COLO668 (cell line): ENCODE measurements around the gene PTPRG.

Experiments used
- DNase-seq: peaks from one replicate; lab custom pipeline; 2025; ENCODE audit not compliant: unreplicated experiment; lab: John Stamatoyannopoulos, UW

PTPRG gene

DNA sequence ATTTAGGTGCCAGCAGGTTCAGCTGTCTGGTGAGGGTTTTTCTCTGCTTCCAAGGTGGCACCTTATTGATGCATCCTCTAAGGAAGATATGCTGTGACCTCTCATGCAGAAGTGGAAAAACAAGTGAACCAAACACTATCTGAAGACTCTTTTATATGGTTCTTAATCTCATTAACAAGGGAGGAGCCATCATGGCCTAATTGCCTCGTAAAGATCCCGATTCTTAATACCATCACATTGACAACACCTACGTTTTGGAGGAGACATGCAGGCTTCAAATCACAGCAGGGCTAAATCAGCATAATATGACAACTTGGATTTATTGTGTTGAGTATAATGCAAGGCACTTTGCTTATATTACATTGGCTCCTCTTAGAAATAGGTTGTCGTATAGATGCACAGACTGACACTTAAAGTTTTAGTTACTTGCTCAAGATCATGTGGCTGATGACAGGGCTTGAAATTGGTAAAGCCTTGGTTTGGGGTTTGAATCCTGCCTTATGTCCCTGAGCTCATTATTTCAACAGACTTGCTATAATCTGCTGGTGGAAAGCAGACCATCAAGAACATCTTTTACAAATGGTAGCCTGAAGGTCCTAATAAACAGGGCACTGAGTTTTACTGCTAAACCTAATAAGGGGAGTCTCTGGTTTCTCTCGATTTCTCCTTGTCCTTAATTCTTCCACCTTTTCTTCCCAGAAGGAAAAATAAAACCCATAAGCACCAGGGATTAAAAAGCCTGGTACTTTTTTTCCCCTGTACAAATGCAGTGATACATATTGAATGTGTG lies 88.2 kb downstream of the PTPRG start:
- no peak for DNase-seq

DNA sequence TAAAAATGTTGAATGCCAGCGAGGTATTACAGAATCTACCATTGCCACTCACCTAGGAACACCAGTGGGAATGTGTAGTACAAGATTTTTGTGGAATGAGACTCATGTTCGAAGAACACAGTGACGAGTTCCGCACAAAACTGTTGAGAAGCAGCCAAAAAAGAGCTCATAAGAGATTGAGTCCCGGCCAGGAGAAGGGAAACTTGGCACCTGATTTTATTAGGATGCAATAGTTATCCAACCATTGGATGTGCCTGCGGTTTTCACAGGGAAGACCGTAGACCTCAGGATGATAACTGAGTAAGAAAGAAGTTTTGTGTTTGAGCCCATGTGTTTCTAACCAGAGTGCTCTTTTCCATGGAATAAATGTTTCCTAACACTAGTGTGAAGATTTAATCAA lies 88.9 kb downstream of the PTPRG start:
- DNase-seq: no peak

DNA sequence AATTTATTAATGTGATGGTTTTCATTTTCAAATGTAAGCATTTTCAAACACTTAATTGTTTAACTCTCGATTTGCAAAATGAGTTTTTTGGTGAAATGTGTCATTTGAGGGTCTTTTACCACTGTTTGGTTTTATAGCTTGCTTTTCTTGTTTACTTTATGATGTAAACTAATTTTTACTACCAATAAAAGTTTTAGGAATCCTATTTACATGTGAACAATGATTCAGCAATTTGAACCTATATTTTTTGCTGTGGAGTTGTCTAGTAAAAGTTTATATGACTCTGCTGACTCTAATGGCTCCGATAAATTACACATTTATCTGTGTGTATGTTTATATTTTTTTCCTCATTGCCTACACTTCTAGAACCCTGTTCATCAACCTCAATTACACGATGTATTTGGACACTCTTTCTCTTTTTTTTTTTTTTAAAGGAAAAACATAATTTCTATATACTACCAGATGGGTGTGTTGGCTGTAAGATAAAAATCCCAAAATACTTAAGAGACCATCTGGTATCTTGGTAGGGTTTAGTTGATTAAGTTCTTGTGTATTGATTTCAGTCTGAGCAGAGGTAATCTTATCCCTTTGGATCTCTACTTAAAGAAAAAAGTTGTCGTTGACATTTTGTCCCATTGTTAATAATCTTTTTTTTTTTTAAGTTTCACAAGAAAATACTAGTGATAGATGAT lies 89.5 kb downstream of the PTPRG start:
- DNase-seq: no peak

DNA sequence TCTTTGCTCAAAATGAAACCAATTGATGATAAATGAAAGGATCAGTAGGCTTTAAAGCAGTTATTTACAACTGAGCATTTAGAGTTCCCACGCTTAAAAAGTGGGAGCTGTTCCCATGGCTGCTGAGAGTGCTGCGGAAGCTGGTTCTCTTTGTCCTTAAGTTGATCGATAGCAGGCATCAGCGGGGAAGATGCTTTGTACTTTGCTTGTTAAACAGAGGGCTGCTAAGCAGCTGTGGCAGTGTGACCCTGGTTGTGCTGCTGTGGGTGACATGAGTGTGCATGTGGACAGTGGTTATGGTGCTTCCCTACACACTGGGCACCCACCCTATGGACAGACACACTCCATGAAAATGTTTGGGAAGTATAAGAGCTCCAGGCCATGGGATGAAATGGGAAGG lies 96.3 kb downstream of the PTPRG start:
- no peak for DNase-seq

DNA sequence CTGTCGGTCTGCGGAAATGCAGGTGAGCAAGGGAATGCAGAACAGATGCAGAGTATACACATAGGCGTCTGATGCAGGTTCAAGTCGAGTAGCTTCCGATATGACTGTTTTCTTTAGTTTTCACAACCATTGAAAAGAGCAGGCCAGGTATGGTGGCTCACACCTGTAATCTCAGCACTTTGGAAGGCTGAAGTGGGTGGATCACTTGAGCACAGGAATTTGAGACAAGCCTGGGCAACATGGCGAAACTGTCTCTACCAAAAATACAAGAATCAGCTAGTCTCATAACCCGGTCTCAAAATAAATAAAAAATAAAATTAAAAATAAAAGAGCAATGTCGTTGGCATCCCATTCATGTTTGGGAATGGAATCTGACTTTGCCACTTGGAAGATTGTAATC lies 101.5 kb downstream of the PTPRG start:
- DNase-seq: no peak

DNA sequence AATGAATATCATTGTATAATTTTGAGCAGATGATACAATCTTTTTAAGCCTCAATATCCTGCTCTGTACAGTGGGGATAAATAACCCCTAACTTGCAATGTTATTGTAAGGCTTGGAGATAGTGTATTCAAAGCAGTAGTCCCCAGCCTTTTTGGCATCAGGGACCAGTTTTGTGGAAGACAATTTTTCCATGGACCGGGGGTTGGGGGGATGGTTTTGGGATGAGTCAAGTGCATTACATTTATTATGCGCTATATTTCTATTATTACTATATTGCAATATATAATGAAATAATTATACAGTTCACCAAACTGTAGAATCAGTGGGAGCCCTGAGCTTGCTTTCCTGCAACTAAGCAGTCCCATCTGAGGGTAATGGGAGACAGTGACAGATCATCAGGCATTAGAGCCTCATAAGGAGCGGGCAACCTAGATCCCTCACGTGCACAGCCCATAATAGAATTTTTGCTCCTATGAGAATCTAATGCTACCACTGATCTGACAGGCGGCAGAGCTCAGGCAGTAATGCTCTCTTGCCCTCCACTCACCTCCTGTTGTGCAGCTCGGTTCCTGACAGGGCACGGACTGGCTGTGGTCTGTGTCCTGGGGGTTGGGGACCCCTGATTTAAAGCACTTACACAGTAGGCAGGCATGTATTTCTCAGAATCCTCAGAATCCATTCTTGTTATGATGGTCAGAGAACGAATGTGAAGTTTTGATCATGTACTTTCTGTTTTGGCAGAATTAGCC lies 102.2 kb downstream of the PTPRG start:
- DNase-seq: no peak

DNA sequence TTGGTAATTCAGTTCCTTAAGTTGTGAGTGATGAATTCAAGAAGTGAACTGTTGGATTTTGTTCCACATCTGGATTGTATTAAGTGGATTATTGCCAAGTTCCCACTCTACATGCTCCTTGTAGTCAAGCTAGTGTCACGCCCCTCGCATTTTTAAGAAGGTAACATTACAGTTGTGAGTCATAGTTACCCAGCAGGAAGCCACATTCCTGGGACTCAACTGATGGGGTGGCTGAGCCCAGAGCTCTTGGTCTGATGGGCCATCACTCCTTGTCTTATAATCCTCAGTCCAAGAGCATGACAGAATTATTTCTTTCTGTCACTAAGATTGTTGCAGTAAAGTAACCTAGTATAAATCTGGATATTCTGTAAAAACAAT lies 102.7 kb downstream of the PTPRG start:
- DNase-seq: no peak

DNA sequence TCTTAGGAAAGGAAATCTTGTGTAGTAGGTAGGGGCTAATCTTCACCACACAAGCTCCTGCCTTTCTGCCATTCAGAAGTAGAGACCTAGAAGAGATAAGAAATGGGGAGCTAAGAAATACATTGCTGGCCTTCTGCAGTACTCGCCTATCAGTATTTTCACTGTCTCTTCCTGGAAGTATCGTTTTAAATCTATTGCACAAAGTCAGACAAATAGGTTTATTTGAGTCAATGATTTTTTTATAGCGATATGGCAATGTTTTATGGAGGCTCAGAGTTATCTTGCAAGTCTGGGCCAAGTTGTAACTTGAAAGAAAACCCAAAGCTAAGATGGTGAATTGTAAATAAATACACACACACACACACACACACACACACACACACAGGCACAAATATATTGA lies 103.8 kb downstream of the PTPRG start:
- DNase-seq: no peak

DNA sequence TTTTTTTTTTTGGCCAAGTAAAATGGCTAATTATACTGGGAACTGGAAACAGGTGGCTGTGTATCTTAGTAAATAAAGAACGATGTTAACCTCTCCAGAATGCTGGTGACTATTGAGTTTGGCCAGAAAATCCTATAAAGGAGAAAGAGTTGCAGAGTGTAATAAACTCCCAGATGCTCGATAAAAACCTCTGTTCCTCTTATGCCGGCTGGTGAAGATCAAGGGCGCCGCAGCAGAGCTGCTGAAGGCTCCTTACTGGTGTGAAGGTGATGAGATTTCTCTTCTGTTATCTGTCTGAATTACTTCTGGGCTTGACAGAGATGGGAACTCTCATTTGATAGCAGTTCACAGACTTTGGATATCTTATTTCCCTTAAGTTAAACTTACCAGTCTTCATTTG lies 104.6 kb downstream of the PTPRG start:
- DNase-seq: no peak

DNA sequence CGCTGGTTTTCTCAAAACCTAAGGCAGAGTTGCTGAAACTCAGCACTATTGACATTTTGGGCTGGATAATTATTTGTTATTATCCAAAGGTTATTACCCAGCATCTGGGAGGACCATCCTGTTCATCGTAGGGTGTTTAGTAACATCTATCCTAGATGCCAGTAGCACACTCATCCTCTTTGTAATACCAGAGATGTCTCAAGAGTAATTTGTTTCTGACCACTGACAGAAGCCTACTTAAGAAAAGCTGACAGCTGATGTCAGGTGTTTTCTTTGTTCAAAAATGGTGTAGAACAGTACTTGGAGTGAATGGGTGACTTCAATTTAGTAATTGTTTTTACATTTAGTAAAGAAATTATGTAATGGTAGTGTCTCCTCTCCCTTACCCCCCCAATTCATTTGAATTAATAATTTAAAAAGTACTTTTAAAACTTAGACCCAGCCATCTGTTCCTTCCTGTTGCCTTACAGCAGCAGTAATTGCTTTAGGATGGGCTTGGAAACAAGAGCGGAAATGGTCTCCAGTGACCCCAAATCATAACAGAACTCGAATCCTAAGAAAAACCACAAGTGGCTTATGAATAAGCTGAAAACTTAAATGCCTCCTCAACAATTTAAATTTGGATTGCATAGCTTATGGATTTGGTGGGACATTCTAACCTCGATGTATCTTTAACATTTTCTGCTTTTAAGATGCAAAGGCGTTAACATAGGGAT lies 105.4 kb downstream of the PTPRG start:
- no peak for DNase-seq

DNA sequence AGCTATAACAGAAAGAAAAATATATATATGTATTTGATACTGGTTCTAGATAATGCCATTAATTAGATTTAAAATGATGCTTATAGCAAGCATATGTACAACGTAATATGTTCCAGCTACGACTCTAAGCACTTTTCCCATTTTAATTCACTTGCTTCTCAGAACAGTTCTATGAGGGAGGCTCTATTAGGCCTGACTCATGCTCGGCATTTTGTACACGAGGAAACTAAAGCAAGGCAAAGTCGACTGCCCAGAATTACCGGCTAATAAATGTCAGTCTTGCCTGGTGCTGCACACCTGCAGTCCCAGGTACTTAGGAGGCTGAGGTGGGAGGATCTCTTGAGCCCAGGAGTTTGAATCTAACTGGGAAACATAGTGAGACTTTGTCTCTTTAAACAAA lies 106.0 kb downstream of the PTPRG start:
- DNase-seq: no peak

DNA sequence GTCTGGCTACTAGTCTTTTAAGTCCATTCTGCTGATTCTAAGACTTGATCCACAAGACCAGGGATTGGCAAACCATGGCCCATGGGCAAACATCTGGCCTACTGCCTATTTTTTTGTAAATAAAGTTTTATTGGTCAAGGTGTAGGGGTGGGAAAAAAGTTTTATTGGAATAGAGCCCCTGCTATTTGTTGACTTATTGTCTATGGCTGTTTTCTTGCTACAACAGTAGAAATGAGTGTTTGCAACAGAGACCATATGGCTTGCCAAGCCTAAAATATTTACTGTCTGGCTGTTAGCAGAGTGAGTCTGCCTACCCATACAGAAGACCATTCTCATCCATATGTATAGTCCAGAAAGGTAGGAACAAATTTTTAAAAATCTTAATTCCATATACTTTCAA lies 106.4 kb downstream of the PTPRG start:
- DNase-seq: no peak

DNA sequence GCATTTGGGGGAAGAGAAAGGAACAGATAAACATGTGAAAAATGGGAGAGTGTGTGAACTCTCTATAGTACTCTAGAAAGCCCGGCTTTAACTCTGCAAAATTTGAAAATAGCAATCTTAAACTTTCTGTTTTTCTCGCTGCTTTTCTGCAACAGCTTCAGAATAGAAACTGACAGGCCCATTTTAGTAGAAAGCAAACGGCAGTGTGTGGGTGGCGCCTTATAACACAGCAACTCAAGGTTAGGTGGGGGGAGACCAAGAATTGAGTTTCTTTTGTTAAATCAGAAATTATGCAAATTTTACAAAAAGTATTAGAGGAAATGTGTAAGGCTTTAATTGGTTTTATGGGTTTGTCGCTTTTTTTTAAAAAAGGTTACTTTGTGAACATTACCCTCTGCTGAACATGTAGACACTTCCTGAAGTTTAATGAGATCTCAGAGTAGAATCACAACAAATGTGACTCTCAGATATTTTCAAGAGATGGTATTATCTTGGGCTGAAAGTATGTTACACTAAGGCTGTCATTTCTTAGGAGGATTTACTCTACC lies 107.0 kb downstream of the PTPRG start:
- no peak for DNase-seq

DNA sequence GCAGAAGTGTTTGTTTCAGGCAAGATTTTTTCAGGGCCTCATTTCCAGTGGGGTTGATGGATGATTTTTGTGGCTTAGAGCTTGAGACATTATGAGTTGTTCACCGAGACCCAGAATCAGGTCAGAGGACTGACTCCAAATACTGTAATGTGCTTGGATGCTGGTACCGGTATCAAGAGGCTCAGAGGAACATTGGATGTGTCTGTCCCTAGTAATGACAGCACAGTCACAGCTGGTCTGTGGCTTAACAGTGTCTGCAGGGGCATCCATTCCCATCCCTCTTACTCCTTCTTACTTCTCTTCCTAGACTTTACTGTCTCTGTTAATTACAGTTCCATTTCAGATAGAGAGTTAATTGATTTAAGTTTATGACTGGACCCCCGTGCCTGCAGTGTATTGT lies 107.8 kb downstream of the PTPRG start:
- DNase-seq: no peak

DNA sequence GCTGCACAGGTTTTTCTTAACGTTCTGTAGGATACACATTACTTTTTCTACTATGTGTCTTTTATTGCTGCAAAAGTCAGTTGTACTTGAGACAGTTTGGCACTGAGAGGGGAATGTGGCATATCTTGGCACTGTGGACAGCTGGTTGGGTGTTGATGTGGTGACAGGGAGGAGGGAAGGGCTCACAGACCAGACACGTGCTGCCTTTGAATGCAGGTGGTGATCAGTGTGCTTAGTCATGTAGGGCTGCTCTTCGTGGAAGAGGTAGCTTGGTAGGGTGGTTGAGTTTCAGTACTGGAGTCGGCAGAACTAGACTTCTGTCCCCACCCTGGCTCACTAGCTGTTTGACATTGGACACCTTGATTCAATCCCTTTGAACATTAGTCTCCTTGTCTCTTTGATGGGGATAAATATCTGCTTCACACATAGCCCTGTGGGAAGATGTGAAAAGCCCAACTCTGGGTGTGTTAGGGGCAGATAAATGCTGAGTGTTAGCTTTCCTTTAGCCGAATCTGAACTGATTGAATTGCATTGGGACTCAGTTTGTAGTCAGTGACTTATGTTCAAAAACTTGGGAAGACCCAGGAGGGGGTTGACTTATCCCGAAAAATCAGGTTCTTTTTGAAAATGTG lies 108.4 kb downstream of the PTPRG start:
- no peak for DNase-seq

DNA sequence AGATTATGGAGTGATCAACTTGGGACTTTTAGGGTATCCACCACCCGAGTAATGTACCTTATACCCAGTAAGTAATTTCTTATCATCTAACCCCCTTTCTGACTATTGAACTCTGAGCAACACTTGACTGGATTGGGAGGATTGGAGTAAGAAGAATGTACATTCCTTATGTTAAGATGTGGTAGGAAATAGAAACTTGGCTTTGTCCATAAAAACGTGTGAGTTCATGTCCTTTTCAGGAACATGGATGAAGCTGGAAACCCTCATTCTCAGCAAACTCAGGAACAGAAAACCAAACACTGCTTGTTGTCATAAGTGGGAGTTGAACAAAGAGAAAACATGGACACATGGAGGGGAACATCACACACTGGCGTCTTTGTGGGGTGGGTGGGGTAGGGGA lies 112.3 kb downstream of the PTPRG start:
- DNase-seq: no peak

DNA sequence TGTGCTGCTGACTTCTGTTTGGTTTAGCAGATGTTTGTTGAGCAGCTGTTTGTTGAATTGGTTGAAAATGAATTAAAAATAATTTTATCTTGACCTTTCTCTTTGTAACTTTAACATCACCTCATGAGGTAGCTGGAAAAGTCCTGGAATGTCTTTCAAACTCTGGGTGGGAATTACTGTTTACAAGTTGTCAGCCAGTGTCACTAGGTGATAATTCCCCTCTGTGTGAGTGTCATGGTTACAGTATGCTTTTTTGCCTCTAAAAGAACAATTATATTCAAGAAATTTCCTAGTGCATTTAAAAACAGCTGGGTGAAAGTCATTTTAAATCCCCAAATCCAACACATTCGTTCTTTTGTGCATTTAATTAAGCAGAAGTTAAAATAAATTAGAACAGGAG lies 113.2 kb downstream of the PTPRG start:
- no peak for DNase-seq

DNA sequence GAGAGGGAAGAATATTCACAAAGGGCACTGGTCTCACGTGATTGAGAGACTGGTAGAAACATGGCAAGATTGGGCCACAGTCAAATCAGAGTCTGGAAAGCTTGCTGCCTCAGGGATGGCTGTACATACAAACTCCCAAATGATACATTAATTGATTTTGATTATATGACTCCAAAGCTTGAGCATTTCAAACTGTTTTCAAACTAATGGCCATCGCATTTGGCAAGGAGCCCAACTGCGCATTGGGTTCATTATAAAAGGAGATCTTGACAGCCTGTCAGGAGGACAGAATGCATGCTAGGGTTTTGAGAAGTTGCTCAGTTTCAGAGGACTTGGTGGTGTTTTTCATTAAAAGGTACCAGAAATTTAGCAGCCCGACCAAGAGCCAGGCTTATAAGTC lies 117.7 kb downstream of the PTPRG start:
- no peak for DNase-seq

DNA sequence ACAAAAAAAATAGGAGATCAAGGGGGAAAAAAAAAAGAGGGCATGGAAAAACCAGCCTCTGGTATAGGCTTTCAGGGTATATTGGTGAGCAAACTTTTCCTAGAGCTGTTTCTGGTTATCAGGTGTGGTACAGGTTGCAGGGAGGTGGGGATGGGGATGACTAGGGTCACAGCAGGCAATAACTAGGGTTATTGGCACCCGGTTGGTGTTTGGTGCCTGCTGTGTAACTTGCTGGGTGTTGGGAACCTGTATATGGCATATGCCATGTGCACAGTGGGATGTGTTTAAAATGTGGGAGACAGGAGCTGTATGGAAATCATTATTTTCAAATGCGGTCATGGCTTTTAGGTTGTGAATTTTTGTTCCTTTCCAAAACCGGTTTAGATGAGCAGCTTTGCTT lies 119.2 kb downstream of the PTPRG start:
- DNase-seq: no peak

DNA sequence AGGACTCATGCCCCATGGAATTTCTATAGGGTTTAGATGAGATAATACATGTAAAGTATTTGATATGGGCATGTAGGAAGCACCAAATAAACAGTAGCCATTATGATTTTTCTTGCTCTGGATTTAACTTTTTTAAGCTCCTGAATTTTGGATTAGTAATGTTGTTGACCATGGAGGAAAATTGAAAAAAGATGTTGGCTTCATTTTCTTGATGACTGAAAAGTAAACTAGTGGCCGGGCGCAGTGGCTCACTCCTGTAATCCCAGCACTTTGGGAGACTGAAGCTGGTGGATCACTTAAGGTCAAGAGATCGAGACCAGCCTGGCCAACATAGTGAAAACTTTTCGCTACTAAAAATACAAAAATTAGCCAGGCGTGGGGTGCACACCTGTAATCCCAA lies 120.3 kb downstream of the PTPRG start:
- DNase-seq: no peak
